Vagina (tissue), 2 donors: ENCODE measurements around the gene TKTL1.

Source experiments
- POLR2A ChIP-seq, 2 donors: fragments of 450-650 bp; IDR thresholded peaks; one replicate each; pipeline ENCODE4 v1.6.1; 2017; ENCODE audit warnings: antibody characterized with exemption in 2 of 2, mild to moderate bottlenecking in 2 of 2, moderate library complexity in 2 of 2
- POLR2AphosphoS5 ChIP-seq, 2 donors: sonication (generic); formaldehyde crosslinking; IDR thresholded peaks; one replicate each; pipeline ENCODE4 v1.9.0; 2017; ENCODE audit warnings: antibody characterized with exemption in 2 of 2, mild to moderate bottlenecking in 2 of 2, low read depth in 1 of 2; ENCODE audit not compliant: insufficient read depth in 1 of 2
- TF ChIP-seq, protein P1 (sequence below), 3 experiments: fragments of 450-650 bp in 2 of 3; fragments of 200-600 bp in 1 of 3; sonication (generic) in 1 of 3; IDR thresholded peaks; one replicate each; pipeline ENCODE4 v1.5.1; 2017 to 2019; ENCODE audit warnings: antibody characterized with exemption in 3 of 3, mild to moderate bottlenecking in 2 of 3, moderate library complexity in 2 of 3

DNA sequence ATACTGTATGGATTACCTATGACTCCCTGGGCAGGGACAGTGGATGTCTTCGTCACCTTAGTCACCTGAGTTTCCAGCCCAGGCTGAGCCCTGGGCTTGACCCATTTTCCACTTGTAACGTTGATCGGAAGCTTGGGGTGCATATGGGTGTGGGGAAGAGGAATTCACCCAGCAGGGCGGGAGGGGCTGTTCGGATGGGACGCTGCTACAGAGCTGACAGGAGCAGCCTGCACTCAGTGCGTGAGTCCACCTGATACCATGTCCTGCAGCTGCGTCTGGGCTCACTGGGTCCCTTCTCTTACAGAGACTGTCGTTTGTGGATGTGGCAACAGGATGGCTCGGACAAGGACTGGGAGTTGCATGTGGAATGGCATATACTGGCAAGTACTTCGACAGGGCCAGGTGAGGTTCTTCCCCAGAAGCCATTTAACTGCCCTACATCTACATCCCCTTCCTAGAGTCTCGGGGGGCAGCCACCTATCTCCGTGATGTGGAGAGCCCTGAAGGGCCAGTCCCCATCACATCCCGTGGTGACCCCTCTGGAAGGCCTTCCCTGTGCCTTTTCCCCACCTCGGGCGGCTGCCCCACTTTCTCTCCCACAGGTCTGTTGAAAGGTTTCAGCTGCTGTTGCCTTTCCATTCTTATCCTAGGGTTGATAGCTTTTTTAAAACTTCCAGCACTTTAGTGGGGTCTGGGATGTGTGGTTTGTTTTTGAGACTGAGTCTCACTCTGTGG, 13.6 kb downstream of the TKTL1 start:
- TF ChIP-seq, protein P1, sequence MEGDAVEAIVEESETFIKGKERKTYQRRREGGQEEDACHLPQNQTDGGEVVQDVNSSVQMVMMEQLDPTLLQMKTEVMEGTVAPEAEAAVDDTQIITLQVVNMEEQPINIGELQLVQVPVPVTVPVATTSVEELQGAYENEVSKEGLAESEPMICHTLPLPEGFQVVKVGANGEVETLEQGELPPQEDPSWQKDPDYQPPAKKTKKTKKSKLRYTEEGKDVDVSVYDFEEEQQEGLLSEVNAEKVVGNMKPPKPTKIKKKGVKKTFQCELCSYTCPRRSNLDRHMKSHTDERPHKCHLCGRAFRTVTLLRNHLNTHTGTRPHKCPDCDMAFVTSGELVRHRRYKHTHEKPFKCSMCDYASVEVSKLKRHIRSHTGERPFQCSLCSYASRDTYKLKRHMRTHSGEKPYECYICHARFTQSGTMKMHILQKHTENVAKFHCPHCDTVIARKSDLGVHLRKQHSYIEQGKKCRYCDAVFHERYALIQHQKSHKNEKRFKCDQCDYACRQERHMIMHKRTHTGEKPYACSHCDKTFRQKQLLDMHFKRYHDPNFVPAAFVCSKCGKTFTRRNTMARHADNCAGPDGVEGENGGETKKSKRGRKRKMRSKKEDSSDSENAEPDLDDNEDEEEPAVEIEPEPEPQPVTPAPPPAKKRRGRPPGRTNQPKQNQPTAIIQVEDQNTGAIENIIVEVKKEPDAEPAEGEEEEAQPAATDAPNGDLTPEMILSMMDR (IDR thresholded peaks at IDR 0.05), result no peak
- no peak for TF ChIP-seq POLR2A (IDR thresholded peaks at IDR 0.05)
- TF ChIP-seq POLR2AphosphoS5 (IDR thresholded peaks at IDR 0.05; ENCODE audit: insufficient read depth in 1 of 2, low read depth in 1 of 2), result no peak
